ENCODE results near the gene SPEM1.

Gene SPEM1

GRCh38 chr17:7383742-7384488 lies 36.2 kb upstream of the SPEM1 start:
- Histone ChIP-seq H3K4me3 (ENCODE audit: low read depth, low read length) (peak overlapping the region; percentile 51), H3K23ac (ENCODE audit: low read length) (no peak overlapping the region), H3K27ac (ENCODE audit: low read depth, low read length) (no peak overlapping the region), H3K4me2 (ENCODE audit: low read length) (peak overlapping the region; percentile 66), H4K91ac (ENCODE audit: low read depth, low read length) (no peak overlapping the region), H3K9me3 (ENCODE audit: insufficient read depth, low read depth, low read length) (peaks cover 4% of the 10 kb centered on the region), H3K14ac (ENCODE audit: low read length) (no peak overlapping the region), H3K79me2 (ENCODE audit: control insufficient read depth, insufficient read depth, low read length, poor library complexity) (no peaks in the 10 kb centered on the region), H3K9ac (ENCODE audit: low read length) (no peak overlapping the region), H3K4ac (ENCODE audit: low read depth, low read length) (no peak overlapping the region), H2BK120ac (ENCODE audit: insufficient read depth, low read length, poor library complexity) (no peak overlapping the region), H2BK5ac (ENCODE audit: low read depth, low read length, poor library complexity) (no peak overlapping the region), H2AFZ (ENCODE audit: insufficient read depth, low read length, poor library complexity) (no peak overlapping the region), H4K8ac (ENCODE audit: low read depth, low read length) (no peak overlapping the region), H3K36me3 (ENCODE audit: control insufficient read depth in 1 of 2, insufficient read depth in 2 of 2, low read length in 2 of 2) (peaks cover 24 to 33% of the 10 kb centered on the region in 2 experiments), H2AK5ac (ENCODE audit: low read length) (no peak overlapping the region), H3K79me1 (ENCODE audit: low read length) (peaks cover 7% of the 10 kb centered on the region), H2BK12ac (ENCODE audit: low read length) (no peak overlapping the region), H3K27me3 (ENCODE audit: insufficient read depth, low read length) (no peaks in the 10 kb centered on the region), H4K12ac (ENCODE audit: low read depth, low read length) (peak overlapping the region; percentile 22), H3K4me1 (ENCODE audit: control insufficient read depth in 1 of 2, insufficient read depth in 2 of 2, low read length in 2 of 2) (peaks cover 24 to 25% of the 10 kb centered on the region in 2 experiments), H3K18ac (ENCODE audit: low read length) (no peak overlapping the region)
- DNase-seq, result peak; percentile 56 to 75
- WGBS (ENCODE audit: extremely low coverage, insufficient coverage, insufficient read length), result no CpG with 5 or more reads among the region's 65 CpGs

DNA sequence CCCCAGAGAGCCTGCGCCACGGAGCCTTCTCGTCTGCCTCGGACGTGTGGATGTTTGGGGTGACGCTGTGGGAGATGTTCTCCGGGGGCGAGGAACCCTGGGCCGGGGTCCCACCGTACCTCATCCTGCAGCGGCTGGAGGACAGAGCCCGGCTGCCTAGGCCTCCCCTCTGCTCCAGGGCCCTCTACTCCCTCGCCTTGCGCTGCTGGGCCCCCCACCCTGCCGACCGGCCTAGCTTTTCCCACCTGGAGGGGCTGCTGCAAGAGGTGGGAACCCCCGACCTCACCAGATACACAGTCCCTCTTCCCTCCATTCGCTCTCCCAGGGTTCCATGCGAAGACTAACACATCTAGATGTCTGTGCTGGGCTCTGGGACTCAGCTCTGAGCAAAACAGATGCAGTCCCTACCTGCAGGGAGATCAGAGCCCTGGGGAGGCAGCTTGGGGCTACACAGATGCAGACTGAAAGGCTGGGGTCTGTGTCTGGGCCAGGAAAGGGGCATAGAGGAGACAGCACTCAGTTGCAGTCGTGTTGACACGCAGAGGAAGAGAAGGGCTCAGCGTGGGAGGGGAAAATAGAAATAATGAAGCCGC lies 35.5 kb upstream of the SPEM1 start:
- H2BK5ac ChIP-seq (ENCODE audit: low read depth, low read length, poor library complexity), result no peak overlapping the region
- no peak overlapping the region for H2AK5ac ChIP-seq (ENCODE audit: low read length)
- no peak overlapping the region for H2AFZ ChIP-seq (ENCODE audit: insufficient read depth, low read length, poor library complexity)
- H3K27ac ChIP-seq (ENCODE audit: low read depth, low read length), result no peak overlapping the region
- peak overlapping the region; percentile 66 for H3K4me2 ChIP-seq (ENCODE audit: low read length)
- H3K27me3 ChIP-seq (ENCODE audit: insufficient read depth, low read length), result no peaks in the 10 kb centered on the region
- WGBS (ENCODE audit: extremely low coverage, insufficient coverage, insufficient read length), result no CpG with 5 or more reads among the region's 23 CpGs
- peaks cover 30 to 39% of the 10 kb centered on the region in 2 experiments for H3K36me3 ChIP-seq (ENCODE audit: control insufficient read depth in 1 of 2, insufficient read depth in 2 of 2, low read length in 2 of 2)
- DNase-seq, result no peak
- H4K8ac ChIP-seq (ENCODE audit: low read depth, low read length), result no peak overlapping the region
- no peak overlapping the region for H2BK12ac ChIP-seq (ENCODE audit: low read length)
- H3K9me3 ChIP-seq (ENCODE audit: insufficient read depth, low read depth, low read length), result peaks cover 4% of the 10 kb centered on the region
- no peak overlapping the region for H4K91ac ChIP-seq (ENCODE audit: low read depth, low read length)
- H3K18ac ChIP-seq (ENCODE audit: low read length), result no peak overlapping the region
- no peak overlapping the region for H3K23ac ChIP-seq (ENCODE audit: low read length)
- H3K79me2 ChIP-seq (ENCODE audit: control insufficient read depth, insufficient read depth, low read length, poor library complexity), result no peaks in the 10 kb centered on the region
- no peak overlapping the region for H3K9ac ChIP-seq (ENCODE audit: low read length)
- no peak overlapping the region for H3K4ac ChIP-seq (ENCODE audit: low read depth, low read length)
- H3K79me1 ChIP-seq (ENCODE audit: low read length), result peaks cover 7% of the 10 kb centered on the region
- H4K12ac ChIP-seq (ENCODE audit: low read depth, low read length), result no peak overlapping the region
- H3K4me1 ChIP-seq (ENCODE audit: control insufficient read depth in 1 of 2, insufficient read depth in 2 of 2, low read length in 2 of 2), result peaks cover 24 to 25% of the 10 kb centered on the region in 2 experiments
- H3K14ac ChIP-seq (ENCODE audit: low read length), result no peak overlapping the region
- no peak overlapping the region for H3K4me3 ChIP-seq (ENCODE audit: low read depth, low read length)
- H2BK120ac ChIP-seq (ENCODE audit: insufficient read depth, low read length, poor library complexity), result no peak overlapping the region

- Histone ChIP-seq H3K14ac (ENCODE audit: low read length) (no peak overlapping the region), H2BK120ac (ENCODE audit: insufficient read depth, low read length, poor library complexity) (no peak overlapping the region), H3K9me3 (ENCODE audit: insufficient read depth, low read depth, low read length) (no peaks in the 10 kb centered on the region), H2BK12ac (ENCODE audit: low read length) (no peak overlapping the region), H3K4me3 (ENCODE audit: low read depth, low read length) (no peak overlapping the region), H4K8ac (ENCODE audit: low read depth, low read length) (no peak overlapping the region), H3K79me1 (ENCODE audit: low read length) (peaks cover 6% of the 10 kb centered on the region), H2BK5ac (ENCODE audit: low read depth, low read length, poor library complexity) (no peak overlapping the region), H3K79me2 (ENCODE audit: control insufficient read depth, insufficient read depth, low read length, poor library complexity) (peaks cover 5% of the 10 kb centered on the region), H4K12ac (ENCODE audit: low read depth, low read length) (no peak overlapping the region), H3K27me3 (ENCODE audit: insufficient read depth, low read length) (no peaks in the 10 kb centered on the region), H4K91ac (ENCODE audit: low read depth, low read length) (no peak overlapping the region), H2AFZ (ENCODE audit: insufficient read depth, low read length, poor library complexity) (no peak overlapping the region), H2AK5ac (ENCODE audit: low read length) (no peak overlapping the region), H3K18ac (ENCODE audit: low read length) (no peak overlapping the region), H3K4me1 (ENCODE audit: control insufficient read depth in 1 of 2, insufficient read depth in 2 of 2, low read length in 2 of 2) (peaks cover 12 to 15% of the 10 kb centered on the region in 2 experiments), H3K36me3 (ENCODE audit: control insufficient read depth in 1 of 2, insufficient read depth in 2 of 2, low read length in 2 of 2) (peaks cover 56 to 58% of the 10 kb centered on the region in 2 experiments), H3K4ac (ENCODE audit: low read depth, low read length) (no peak overlapping the region), H3K9ac (ENCODE audit: low read length) (no peak overlapping the region), H3K27ac (ENCODE audit: low read depth, low read length) (no peak overlapping the region), H3K4me2 (ENCODE audit: low read length) (no peak overlapping the region), H3K23ac (ENCODE audit: low read length) (no peak overlapping the region)
- WGBS (ENCODE audit: extremely low coverage, insufficient coverage, insufficient read length), result no CpG with 5 or more reads among the region's 10 CpGs
- DNase-seq, result no peak
These were observed 31.3 kb upstream of the SPEM1 start for GRCh38 chr17:7388856-7389255.

DNA sequence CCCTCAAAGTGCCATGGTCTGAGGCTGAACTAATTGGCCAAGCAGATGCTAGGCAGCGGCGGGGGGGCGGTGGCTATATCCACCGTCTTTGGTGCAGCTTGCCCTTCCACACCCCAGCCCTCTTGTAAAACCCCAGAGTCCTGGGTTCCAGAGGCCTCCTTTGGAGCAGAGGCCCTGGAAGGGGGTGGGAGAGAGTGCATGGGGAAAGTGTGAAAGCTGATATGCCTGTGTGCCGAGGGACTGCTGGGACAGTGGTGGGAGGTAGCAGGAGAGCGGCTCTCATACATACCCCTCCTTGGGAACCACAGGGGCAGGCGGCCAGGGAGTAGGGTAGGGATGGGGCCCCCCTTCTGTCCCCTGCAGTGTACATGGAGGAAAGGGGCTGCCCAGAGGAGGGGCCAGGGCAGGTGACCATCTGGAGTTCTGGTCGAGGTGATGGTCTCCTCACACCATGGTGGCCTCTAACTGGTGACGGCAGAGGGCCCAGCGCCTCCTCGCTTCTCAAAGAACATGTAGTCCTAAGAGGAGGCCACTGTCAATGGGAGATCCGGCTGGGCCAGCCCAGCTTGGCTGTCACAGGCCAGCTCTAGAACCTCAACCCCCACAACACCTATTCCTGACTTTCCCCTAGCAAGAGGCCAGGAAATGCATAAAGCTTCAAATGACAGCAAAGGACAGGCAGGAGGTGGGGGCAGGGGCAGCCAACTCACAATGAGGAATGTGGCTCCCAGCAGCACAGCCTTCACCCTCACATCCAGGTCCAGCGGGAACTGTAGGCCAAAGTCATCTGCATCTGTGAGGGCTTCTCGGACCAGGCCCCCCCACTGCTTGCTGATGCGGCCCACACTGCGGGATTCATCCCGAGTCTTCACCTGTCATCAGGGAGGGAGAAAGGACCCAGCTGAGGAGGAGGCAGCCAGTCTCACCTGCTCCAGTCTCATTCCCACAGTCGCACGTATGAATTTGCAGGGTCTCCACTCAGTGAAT lies 29.9 kb upstream of the SPEM1 start:
- WGBS (ENCODE audit: extremely low coverage, insufficient coverage, insufficient read length), result no CpG with 5 or more reads among the region's 19 CpGs
- Histone ChIP-seq H3K9me3 (ENCODE audit: insufficient read depth, low read depth, low read length) (no peaks in the 10 kb centered on the region), H3K4me3 (ENCODE audit: low read depth, low read length) (no peak overlapping the region), H2AK5ac (ENCODE audit: low read length) (no peak overlapping the region), H2BK12ac (ENCODE audit: low read length) (no peak overlapping the region), H4K8ac (ENCODE audit: low read depth, low read length) (no peak overlapping the region), H2BK120ac (ENCODE audit: insufficient read depth, low read length, poor library complexity) (no peak overlapping the region), H3K4ac (ENCODE audit: low read depth, low read length) (no peak overlapping the region), H3K9ac (ENCODE audit: low read length) (no peak overlapping the region), H3K79me2 (ENCODE audit: control insufficient read depth, insufficient read depth, low read length, poor library complexity) (peaks cover 12% of the 10 kb centered on the region), H3K23ac (ENCODE audit: low read length) (no peak overlapping the region), H2AFZ (ENCODE audit: insufficient read depth, low read length, poor library complexity) (no peak overlapping the region), H3K14ac (ENCODE audit: low read length) (no peak overlapping the region), H3K36me3 (ENCODE audit: control insufficient read depth in 1 of 2, insufficient read depth in 2 of 2, low read length in 2 of 2) (peaks cover 52 to 56% of the 10 kb centered on the region in 2 experiments), H3K4me2 (ENCODE audit: low read length) (no peak overlapping the region), H3K27ac (ENCODE audit: low read depth, low read length) (no peak overlapping the region), H4K12ac (ENCODE audit: low read depth, low read length) (no peak overlapping the region), H3K4me1 (ENCODE audit: control insufficient read depth in 1 of 2, insufficient read depth in 2 of 2, low read length in 2 of 2) (peaks cover 11 to 12% of the 10 kb centered on the region in 2 experiments), H3K18ac (ENCODE audit: low read length) (no peak overlapping the region), H3K79me1 (ENCODE audit: low read length) (peaks cover 17% of the 10 kb centered on the region), H4K91ac (ENCODE audit: low read depth, low read length) (no peak overlapping the region), H3K27me3 (ENCODE audit: insufficient read depth, low read length) (no peaks in the 10 kb centered on the region), H2BK5ac (ENCODE audit: low read depth, low read length, poor library complexity) (no peak overlapping the region)
- no peak for DNase-seq

Measured in trophoblast cell (in vitro differentiated cells and primary cell).